Peyer's patch (tissue), 4 donors: Measurements from ENCODE around the gene COL6A2. TPM values are rescaled to one million over a fixed set of nuclear protein-coding genes. Genes with fewer than 3 reads are reported as not detected.

Experiments
- DNase-seq, 3 donors: peaks; one replicate each; pipeline ENCODE4 v3.0.0-alpha.2; 2017 to 2019
- H3K27ac ChIP-seq, 4 donors: fragments of 200-600 bp; sonication (generic); one replicate each; pipeline ENCODE4 v1.5.1; 2016 to 2019
- H3K27me3 ChIP-seq, 2 donors: fragments of 200-600 bp; sonication (generic); one replicate each; pipeline ENCODE4 v1.5.1; 2019
- H3K36me3 ChIP-seq, 3 donors: fragments of 200-600 bp; sonication (generic); one replicate each; pipeline ENCODE4 v1.5.1; 2016 to 2019
- H3K4me1 ChIP-seq, 4 donors: fragments of 200-600 bp; sonication (generic); one replicate each; pipeline ENCODE4 v1.5.1; 2016 to 2019
- H3K4me3 ChIP-seq, 4 donors: fragments of 200-600 bp; sonication (generic); 1 replicate in 3 of 4; 2 replicates in 1 of 4; pipeline ENCODE4 v1.5.1; 2016 to 2019; ENCODE audit warnings: mild to moderate bottlenecking in 1 of 4
- H3K9me3 ChIP-seq, 4 donors: fragments of 200-600 bp; sonication (generic); one replicate each; pipeline ENCODE4 v1.5.1; 2016 to 2019; ENCODE audit warnings: mild to moderate bottlenecking in 1 of 4
- CTCF ChIP-seq, 6 experiments: fragments of 450-650 bp in 4 of 6; fragments of 200-600 bp in 2 of 6; sonication (generic) in 1 of 6; IDR thresholded peaks; one replicate each; pipeline ENCODE4 v1.5.1; 2017 to 2019; ENCODE audit warnings: antibody characterized with exemption in 6 of 6, mild to moderate bottlenecking in 3 of 6, moderate library complexity in 1 of 6
- POLR2A ChIP-seq, 2 donors: fragments of 450-650 bp; IDR thresholded peaks; one replicate each; pipeline ENCODE4 v1.5.1; 2017; ENCODE audit warnings: antibody characterized with exemption in 2 of 2, mild to moderate bottlenecking in 2 of 2, moderate library complexity in 2 of 2
- total RNA-seq, 4 donors: library from RNA; depleted of rRNA; stranded (reverse); fragments of >200 nt; gene quantifications; one replicate each; pipeline ENCODE4 v1.1.0, GENCODE V29; 2016

The COL6A2 gene
- total RNA-seq, 4 donors from 2014 or later: 59.9 to 1,087 (median 166) TPM

GRCh38 chr21:46096596-46097335, 1.1 kb upstream of the COL6A2 start:
- TF ChIP-seq POLR2A (IDR thresholded peaks at IDR 0.05) (no peak), CTCF (IDR thresholded peaks at IDR 0.05) (no peak)
- DNase-seq: peak in 1 of 3 donors; percentile 48
- Histone ChIP-seq H3K36me3 (no peaks in the 10 kb centered on the region), H3K27me3 (peaks cover 0 to 17% of the 10 kb centered on the region in 2 donors), H3K4me1 (peaks cover 0 to 26% (median 2%) of the 10 kb centered on the region in 4 donors), H3K9me3 (no peaks in the 10 kb centered on the region), H3K4me3 (peak overlapping the region in 3 of 4 donors; percentile 53 to 76 (median 62)), H3K27ac (peak overlapping the region; percentile 79 to 98 (median 87))

GRCh38 chr21:46098303-46099141, 610 bp downstream of the COL6A2 start:
- H3K4me1 ChIP-seq: peaks cover 0 to 18% (median 2%) of the 10 kb centered on the region in 4 donors
- H3K9me3 ChIP-seq: peaks cover 0 to 5% (median 0%) of the 10 kb centered on the region in 4 donors
- peak overlapping the region; percentile 79 to 98 (median 87) for H3K27ac ChIP-seq
- DNase-seq: peak; percentile 14 to 51 (median 43)
- H3K27me3 ChIP-seq: peaks cover 0 to 17% of the 10 kb centered on the region in 2 donors
- no peak for TF ChIP-seq CTCF (IDR thresholded peaks at IDR 0.05)
- no peak for TF ChIP-seq POLR2A (IDR thresholded peaks at IDR 0.05)
- peak overlapping the region; percentile 53 to 76 (median 66) for H3K4me3 ChIP-seq
- H3K36me3 ChIP-seq: no peaks in the 10 kb centered on the region

- H3K36me3 ChIP-seq: no peaks in the 10 kb centered on the region
- H3K27ac ChIP-seq: peak overlapping the region in 3 of 4 donors; percentile 38 to 98 (median 55)
- TF ChIP-seq CTCF (IDR thresholded peaks at IDR 0.05): no peak
- no peak for TF ChIP-seq POLR2A (IDR thresholded peaks at IDR 0.05)
- DNase-seq: peak; percentile 15 to 60 (median 54)
- peaks cover 0 to 17% of the 10 kb centered on the region in 2 donors for H3K27me3 ChIP-seq
- peaks cover 0 to 5% (median 0%) of the 10 kb centered on the region in 4 donors for H3K9me3 ChIP-seq
- peak overlapping the region in 3 of 4 donors; percentile 31 to 76 (median 53) for H3K4me3 ChIP-seq
- peaks cover 0 to 14% (median 2%) of the 10 kb centered on the region in 4 donors for H3K4me1 ChIP-seq
Measured at GRCh38 chr21:46099476-46099875, 1.6 kb downstream of the COL6A2 start.

- H3K27me3 ChIP-seq: peaks cover 0 to 17% of the 10 kb centered on the region in 2 donors
Measured at GRCh38 chr21:46100020-46100419, 2.1 kb downstream of the COL6A2 start.

More at GRCh38 chr21:46100020-46100419, 2.1 kb downstream of the COL6A2 start:
- no peak for DNase-seq
- Histone ChIP-seq H3K27ac (peak overlapping the region in 1 of 4 donors; percentile 98), H3K4me3 (peak overlapping the region in 1 of 4 donors; percentile 76), H3K4me1 (peaks cover 0 to 14% (median 2%) of the 10 kb centered on the region in 4 donors), H3K9me3 (peaks cover 0 to 5% (median 0%) of the 10 kb centered on the region in 4 donors), H3K36me3 (no peaks in the 10 kb centered on the region)
- TF ChIP-seq CTCF (IDR thresholded peaks at IDR 0.05) (no peak), POLR2A (IDR thresholded peaks at IDR 0.05) (no peak)
